Measurements from ENCODE around the gene CISD2.
"Not testable (repeated sequence)": the region's sequence is repeated elsewhere in the genome, so short reads cannot be mapped to it uniquely, and the experiment has no call there.

CISD2 gene

DNA sequence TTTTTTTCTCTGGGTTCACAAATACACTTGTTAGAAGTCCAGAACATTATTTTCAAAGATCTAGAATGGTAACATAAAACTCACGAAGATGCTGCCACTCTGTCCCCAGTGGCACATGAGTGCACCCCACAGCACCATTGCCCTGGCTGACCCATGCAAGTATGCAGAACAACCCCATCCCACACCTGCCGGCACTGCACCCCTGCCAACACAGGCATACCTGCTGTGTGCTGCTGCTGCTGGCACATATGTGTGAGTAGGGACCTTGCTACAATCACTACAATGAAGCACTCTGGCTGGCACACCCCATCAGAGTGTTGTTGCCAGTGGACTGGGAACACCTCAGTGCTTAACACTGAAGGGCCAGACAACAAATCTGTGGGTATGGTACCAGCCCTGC is 66.9 kb downstream of the CISD2 start:
- DNase-seq = no peak

DNA sequence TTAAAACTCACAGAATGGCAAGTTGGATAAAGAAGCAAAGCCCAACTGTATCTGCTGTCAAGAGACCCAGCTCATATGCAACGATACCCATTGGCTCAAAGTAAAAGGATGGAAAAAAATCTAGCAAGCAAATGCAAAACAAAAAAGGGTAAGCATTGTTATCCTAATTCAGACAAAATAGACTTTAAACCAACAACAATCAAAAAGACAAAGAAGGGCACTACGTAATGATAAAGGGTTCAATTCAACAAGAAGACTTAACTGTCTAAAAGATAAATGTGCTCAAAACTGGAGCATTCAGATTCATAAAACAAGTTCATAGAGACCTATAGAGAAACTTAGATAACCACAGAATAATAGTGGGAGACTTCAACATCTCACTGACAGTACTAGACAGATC is 69.3 kb downstream of the CISD2 start:
- not testable (repeated sequence) for DNase-seq

Data from DMS153 (cell line).